Activated CD4-positive, alpha-beta T cell treated with anti-CD3 and anti-CD28 coated beads for 36 hours (primary cell): ENCODE data around the gene SPNS1. TPM values are rescaled to one million over a fixed set of nuclear protein-coding genes. Genes with fewer than 3 reads are reported as not detected.
"Not testable (repeated sequence)": the region's sequence is repeated elsewhere in the genome, so short reads cannot be mapped to it uniquely, and the experiment has no call there.

Source experiments
- ATAC-seq: fragments of 200-7000 bp; cut with Tn5 transposase; one replicate; pipeline ENCODE4 v1.10.0; 2021; ENCODE audit warnings: mild to moderate bottlenecking, moderate library complexity
- CTCF ChIA-PET: fragments of 350-600 bp; sonication (Branson Sonifier 250); formaldehyde crosslinking; loops from one replicate; lab custom pipeline; 2021; ENCODE audit warnings: antibody characterized with exemption; lab: Charles Lee
- POLR2A ChIA-PET: fragments of 350-600 bp; sonication (Branson Sonifier 250); formaldehyde crosslinking; loops from one replicate; lab custom pipeline; 2021; ENCODE audit warnings: antibody characterized with exemption, inconsistent platforms; lab: Charles Lee
- DNase-seq: peaks from one replicate; pipeline ENCODE4 v3.0.0-alpha.2; 2020
- H3K27ac Mint-ChIP-seq: one replicate; pipeline ENCODE4 v1.8.0; 2021; ENCODE audit warnings: mixed read lengths
- H3K27me3 Mint-ChIP-seq: one replicate; pipeline ENCODE4 v1.8.0; 2021; ENCODE audit warnings: mixed read lengths
- H3K36me3 Mint-ChIP-seq: one replicate; pipeline ENCODE4 v1.8.0; 2021; ENCODE audit warnings: low read depth, mixed read lengths
- H3K4me1 Mint-ChIP-seq: one replicate; pipeline ENCODE4 v1.8.0; 2021; ENCODE audit warnings: mixed read lengths
- H3K4me3 Mint-ChIP-seq: one replicate; pipeline ENCODE4 v1.8.0; 2021; ENCODE audit warnings: mild to moderate bottlenecking, moderate library complexity, mixed read lengths
- H3K9me3 Mint-ChIP-seq: one replicate; pipeline ENCODE4 v1.8.0; 2021; ENCODE audit warnings: low read depth, mixed read lengths
- intact Hi-C, 2 experiments: fragments of 100-400 bp; cut with DNase I in 1 of 2; cut with micrococcal nuclease in 1 of 2; formaldehyde crosslinking; loops; one replicate each; pipeline versions ENCODE4 v1.14.2 to v1.15.1; 2022 to 2024; cut with DNase I, micrococcal nuclease
- total RNA-seq, 2 experiments: library from RNA; stranded (reverse); gene quantifications; one replicate each; pipeline ENCODE4 v1.2.3, GENCODE V29; 2021

The SPNS1 gene
- total RNA-seq, 2 experiments from 2014 or later = 12.7 to 14.2 TPM

DNA sequence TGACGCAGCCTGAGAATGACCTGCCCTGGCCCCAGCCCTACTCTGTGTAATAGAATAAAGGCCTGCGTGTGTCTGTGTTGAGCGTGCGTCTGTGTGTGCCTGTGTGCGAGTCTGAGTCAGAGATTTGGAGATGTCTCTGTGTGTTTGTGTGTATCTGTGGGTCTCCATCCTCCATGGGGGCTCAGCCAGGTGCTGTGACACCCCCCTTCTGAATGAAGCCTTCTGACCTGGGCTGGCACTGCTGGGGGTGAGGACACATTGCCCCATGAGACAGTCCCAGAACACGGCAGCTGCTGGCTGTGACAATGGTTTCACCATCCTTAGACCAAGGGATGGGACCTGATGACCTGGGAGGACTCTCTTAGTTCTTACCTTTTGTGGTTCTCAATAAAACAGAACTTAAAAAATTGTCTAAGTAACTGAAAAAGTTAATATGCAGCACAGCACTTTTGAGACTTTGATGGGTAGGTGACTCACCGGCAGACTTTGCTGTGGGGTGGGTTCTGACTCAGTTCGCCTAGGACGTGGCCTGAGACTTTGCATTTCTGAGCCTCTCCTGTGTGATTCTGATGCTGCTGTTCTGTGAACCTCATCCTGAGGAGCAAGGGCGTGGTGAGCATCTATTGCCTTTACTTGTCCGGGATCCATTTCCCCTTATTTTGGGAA lies 15.9 kb downstream of the SPNS1 start:
- Mint-ChIP-seq H3K27me3 (no peaks in the 10 kb centered on the region), H3K4me1 (peaks cover 64% of the 10 kb centered on the region), H3K9me3 (peaks cover 6% of the 10 kb centered on the region), H3K36me3 (peaks cover 65% of the 10 kb centered on the region), H3K27ac (peak overlapping the region; percentile 97), H3K4me3 (peak overlapping the region; percentile 99)
- ATAC-seq = peak; percentile 84
- intact Hi-C loops = loop anchor here (1.0 to 2.0 kb wide), 6 partner anchors 16 to 39 kb away; partner anchors contain the start of gene SPNS1 (in 1 of the 2)
- ChIA-PET POLR2A (no interaction called here), CTCF (interaction anchor here (1.5 to 5.4 kb wide), 2 partner anchors 13 to 31 kb away, joined by 7 to 32 read pairs; no protein-coding TSS in a partner anchor)
- DNase-seq = peak; percentile 88

DNA sequence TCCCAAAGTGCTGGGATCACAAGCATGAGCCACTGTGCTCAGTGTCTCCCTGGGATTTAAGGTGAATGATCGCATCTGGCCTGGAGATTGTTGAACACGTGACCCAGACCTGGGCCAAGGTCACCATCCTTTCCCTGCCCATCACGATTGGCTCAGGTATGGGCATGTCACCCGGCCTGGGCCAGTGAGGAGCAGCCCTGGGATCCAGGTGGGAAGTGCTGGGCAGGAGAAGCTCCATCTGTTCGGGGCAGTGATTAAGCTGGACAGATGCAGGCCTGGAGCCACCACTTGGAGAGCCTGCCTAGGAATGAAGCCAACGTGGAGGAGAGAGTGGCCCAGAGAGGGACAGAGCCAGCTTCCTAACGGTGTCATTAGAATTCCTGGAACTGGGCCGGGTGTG lies 17.1 kb downstream of the SPNS1 start:
- ChIA-PET POLR2A (no interaction called here), CTCF (no interaction called here)
- Mint-ChIP-seq H3K36me3 (peaks cover 54% of the 10 kb centered on the region), H3K4me1 (peaks cover 64% of the 10 kb centered on the region), H3K27ac (peak overlapping the region; percentile 13), H3K27me3 (no peaks in the 10 kb centered on the region), H3K4me3 (no peak overlapping the region), H3K9me3 (peaks cover 6% of the 10 kb centered on the region)
- no peak for DNase-seq
- intact Hi-C loops = loop anchor here in 1 of 2 experiments (2.0 kb wide), 1 partner anchor 37 kb away; no protein-coding TSS in a partner anchor
- ATAC-seq = no peak

DNA sequence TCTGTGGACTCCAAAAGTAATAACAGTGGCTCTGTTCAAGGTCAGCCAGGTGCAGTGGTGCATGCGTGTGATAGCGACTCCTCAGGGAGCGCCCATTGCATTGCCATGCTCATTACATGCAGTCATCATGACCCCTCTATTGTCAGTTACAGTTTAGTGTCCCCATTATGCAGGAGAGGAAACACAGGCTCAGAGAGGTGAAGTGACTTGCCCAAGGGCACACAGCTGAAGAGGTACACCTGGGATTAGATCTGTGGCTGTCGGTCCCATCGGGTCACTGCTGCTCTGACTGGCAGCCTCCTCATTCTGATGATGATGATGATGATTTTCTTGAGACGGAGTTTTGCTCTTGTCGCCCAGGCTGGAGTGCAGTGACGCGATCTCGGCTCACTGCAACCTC lies 17.9 kb downstream of the SPNS1 start:
- intact Hi-C loops = no loop called here
- Mint-ChIP-seq H3K9me3 (peaks cover 1% of the 10 kb centered on the region), H3K4me1 (peaks cover 58% of the 10 kb centered on the region), H3K36me3 (peaks cover 48% of the 10 kb centered on the region), H3K4me3 (no peak overlapping the region), H3K27me3 (no peaks in the 10 kb centered on the region), H3K27ac (no peak overlapping the region)
- DNase-seq (no peak), ATAC-seq (no peak)
- POLR2A ChIA-PET = interaction anchor here (0.8 kb wide), 1 partner anchor 15 kb away, joined by 3 read pairs; no protein-coding TSS in a partner anchor
- CTCF ChIA-PET = no interaction called here

DNA sequence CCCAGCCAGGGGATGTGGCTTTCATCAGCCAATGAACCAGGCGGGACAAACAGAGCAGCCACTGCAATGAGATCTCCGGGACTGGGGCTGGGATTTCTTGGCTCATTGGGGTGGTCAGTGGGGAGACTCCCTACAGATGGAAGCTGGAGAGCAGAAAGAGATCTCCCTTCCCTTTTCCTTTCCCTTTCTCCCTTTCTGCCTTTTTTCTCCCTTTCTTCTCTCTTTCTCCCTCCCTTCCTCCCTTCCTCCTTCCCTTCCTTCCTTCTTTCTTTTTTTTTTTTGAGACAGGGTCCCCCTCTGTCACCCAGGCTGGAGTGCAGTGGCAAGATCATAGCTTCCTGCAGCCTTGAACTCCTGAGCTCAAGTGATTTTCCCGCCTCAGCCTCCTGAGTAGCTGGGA lies 24.3 kb downstream of the SPNS1 start:
- ATAC-seq (no peak), DNase-seq (no peak)
- H3K27me3 Mint-ChIP-seq = no peaks in the 10 kb centered on the region
- ChIA-PET POLR2A (interaction anchor here (0.8 kb wide), 1 partner anchor 22 kb away, joined by 3 read pairs; no protein-coding TSS in a partner anchor), CTCF (interaction anchor here (0.5 to 1.3 kb wide), 3 partner anchors 14 to 25 kb away, joined by 3 read pairs; no protein-coding TSS in a partner anchor)
- no peaks in the 10 kb centered on the region for H3K36me3 Mint-ChIP-seq
- no peak overlapping the region for H3K27ac Mint-ChIP-seq
- no peak overlapping the region for H3K4me3 Mint-ChIP-seq
- peaks cover 13% of the 10 kb centered on the region for H3K4me1 Mint-ChIP-seq
- no peaks in the 10 kb centered on the region for H3K9me3 Mint-ChIP-seq
- intact Hi-C loops = no loop called here

DNA sequence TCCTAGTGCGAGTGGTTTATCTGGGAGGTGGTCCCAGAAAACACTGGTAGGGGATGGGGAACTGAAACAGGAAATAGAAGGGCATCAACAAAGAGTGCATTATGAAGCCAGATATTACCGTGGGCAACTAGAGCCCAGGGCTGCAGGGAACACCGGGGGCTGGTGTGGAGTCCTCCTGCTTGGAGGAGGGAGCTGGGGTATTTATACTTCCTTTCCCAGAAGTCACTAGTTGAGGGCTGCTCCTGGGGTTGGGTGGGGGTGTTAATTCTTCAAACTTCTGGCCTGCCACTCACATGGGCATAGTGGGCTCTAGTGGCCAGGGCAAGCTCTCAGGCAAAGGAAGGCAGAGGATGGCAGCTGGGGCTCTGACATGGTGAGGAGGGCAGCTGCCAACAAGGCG lies 25.0 kb downstream of the SPNS1 start:
- POLR2A ChIA-PET = interaction anchor here (0.6 to 0.7 kb wide), 2 partner anchors 30 to 75 kb away, joined by 3 read pairs; no protein-coding TSS in a partner anchor
- Mint-ChIP-seq H3K36me3 (no peaks in the 10 kb centered on the region), H3K4me1 (peaks cover 11% of the 10 kb centered on the region), H3K27me3 (no peaks in the 10 kb centered on the region), H3K9me3 (no peaks in the 10 kb centered on the region), H3K4me3 (no peak overlapping the region), H3K27ac (no peak overlapping the region)
- ATAC-seq = no peak
- DNase-seq = no peak
- CTCF ChIA-PET = interaction anchor here (1.3 kb wide), 1 partner anchor 19 kb away, joined by 3 read pairs; no protein-coding TSS in a partner anchor
- intact Hi-C loops = no loop called here

DNA sequence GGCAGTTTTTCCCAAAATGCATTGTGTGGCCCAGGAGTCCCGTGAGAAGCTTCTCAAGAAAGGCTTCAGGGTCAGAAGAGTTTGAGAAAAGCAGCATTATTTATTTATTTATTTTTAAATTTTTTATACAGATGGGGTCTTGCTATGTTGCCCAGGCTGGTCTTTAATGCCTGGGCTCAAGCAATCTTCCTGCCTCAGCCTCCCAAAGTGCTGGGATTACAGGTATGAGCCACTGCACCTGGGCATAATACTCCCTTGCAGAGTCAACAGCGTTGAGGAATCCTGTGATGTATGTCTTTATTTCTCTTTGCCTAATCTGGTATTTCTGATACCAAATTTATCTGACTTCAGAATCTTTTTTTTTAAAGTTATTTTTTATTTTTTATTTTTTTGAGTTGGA lies 25.4 kb downstream of the SPNS1 start:
- H3K36me3 Mint-ChIP-seq = no peaks in the 10 kb centered on the region
- H3K4me3 Mint-ChIP-seq = no peak overlapping the region
- H3K4me1 Mint-ChIP-seq = peaks cover 14% of the 10 kb centered on the region
- H3K27me3 Mint-ChIP-seq = no peaks in the 10 kb centered on the region
- ChIA-PET CTCF (no interaction called here), POLR2A (interaction anchor here (0.6 to 0.7 kb wide), 2 partner anchors 29 to 75 kb away, joined by 3 read pairs; no protein-coding TSS in a partner anchor)
- intact Hi-C loops = no loop called here
- no peaks in the 10 kb centered on the region for H3K9me3 Mint-ChIP-seq
- DNase-seq (no peak), ATAC-seq (no peak)
- no peak overlapping the region for H3K27ac Mint-ChIP-seq

DNA sequence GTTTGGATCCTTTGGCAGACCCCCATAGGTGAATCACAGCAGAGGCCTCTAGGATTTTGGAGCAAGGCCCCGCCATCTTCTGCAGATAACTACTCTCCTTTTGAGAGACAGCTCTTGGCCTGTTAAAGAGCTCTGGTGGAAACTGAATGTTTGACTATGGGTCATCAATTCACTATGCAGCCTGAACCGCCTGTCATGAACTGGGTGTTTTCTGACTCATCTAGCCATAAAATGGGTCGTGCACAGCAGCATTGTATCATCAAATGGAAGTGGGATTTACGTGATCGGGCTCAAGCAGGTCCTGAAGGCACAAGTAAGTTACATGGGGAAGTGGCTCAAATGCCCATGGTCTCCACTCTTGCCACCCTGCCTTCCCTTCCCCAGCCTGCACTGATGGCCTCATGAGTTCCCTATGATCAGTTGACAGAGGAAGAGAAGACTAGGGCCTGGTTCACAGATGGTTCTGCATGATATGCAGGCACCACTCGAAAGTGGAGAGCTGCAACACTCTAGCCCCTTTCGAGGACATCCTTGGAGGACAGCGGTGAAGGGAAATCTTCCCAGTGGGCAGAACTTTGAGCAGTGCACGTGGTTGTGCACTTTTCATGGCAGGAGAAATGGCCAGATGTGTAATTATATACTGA lies 30.0 kb downstream of the SPNS1 start:
- DNase-seq, H3K36me3 Mint-ChIP-seq, H3K9me3 Mint-ChIP-seq, H3K27ac Mint-ChIP-seq, H3K4me3 Mint-ChIP-seq, ATAC-seq, intact Hi-C loops, H3K27me3 Mint-ChIP-seq: not testable (repeated sequence)
- ChIA-PET POLR2A (interaction anchor here (1.0 kb wide), 1 partner anchor 69 kb away, joined by 6 read pairs; no protein-coding TSS in a partner anchor), CTCF (interaction anchor here (0.9 kb wide), 1 partner anchor 13 kb away, joined by 3 read pairs; no protein-coding TSS in a partner anchor)
- peaks cover 41% of the 10 kb centered on the region for H3K4me1 Mint-ChIP-seq

DNA sequence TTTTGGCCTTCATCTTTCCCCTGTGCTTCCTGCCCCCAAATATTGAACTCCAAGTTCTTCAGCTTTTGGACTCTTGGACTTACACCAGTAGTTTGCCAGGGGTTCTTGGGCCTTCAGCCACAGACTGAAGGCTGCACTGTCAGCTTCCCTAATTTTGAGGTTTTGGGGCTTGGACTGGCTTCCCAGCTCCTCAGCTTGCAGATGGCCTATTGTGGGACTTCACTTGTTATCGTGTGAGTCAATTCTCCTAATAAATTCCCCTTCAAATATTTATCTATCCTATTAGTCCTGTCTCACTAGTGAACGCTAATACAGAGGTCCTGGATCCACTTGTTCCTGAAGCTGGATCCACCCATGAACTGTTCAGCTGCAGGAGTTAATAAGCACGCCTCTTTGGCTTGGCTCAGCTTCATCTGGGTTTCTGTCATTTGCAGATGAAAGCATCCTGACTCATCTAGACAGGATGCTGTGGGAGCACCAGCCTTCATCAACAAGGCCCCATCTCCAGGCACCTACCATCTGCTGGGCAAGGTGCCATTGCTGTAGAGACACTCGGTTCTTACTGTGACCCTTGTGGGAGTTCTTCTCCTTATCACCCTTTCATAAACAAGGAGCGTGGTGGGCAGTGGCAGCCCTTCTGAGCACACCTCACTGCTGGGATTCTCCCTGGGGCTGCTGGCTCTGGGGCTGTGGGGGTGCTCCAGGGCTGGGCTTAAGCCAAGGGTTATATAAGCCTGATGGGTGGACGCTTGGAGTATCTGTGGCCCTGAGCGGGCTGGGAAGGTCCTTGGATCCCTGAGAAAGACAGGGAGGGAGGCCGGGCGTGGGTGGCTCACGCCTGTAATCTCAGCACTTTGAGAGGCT lies 33.4 kb downstream of the SPNS1 start:
- Mint-ChIP-seq H3K27ac (peak overlapping the region; percentile 91), H3K27me3 (no peaks in the 10 kb centered on the region), H3K9me3 (no peaks in the 10 kb centered on the region), H3K4me3 (peak overlapping the region; percentile 33), H3K4me1 (peaks cover 63% of the 10 kb centered on the region), H3K36me3 (no peaks in the 10 kb centered on the region)
- POLR2A ChIA-PET = interaction anchor here (0.6 to 2.4 kb wide), 5 partner anchors 13 to 180 kb away, joined by 3 to 12 read pairs (median 3); no protein-coding TSS in a partner anchor
- peak; percentile 89 for DNase-seq
- CTCF ChIA-PET = interaction anchor here (0.8 to 1.0 kb wide), 3 partner anchors 11 to 27 kb away, joined by 3 read pairs; no protein-coding TSS in a partner anchor
- intact Hi-C loops = loop anchor here (1.0 to 2.0 kb wide), 4 partner anchors 13 to 819 kb away; no protein-coding TSS in a partner anchor
- ATAC-seq = peak; percentile 91

DNA sequence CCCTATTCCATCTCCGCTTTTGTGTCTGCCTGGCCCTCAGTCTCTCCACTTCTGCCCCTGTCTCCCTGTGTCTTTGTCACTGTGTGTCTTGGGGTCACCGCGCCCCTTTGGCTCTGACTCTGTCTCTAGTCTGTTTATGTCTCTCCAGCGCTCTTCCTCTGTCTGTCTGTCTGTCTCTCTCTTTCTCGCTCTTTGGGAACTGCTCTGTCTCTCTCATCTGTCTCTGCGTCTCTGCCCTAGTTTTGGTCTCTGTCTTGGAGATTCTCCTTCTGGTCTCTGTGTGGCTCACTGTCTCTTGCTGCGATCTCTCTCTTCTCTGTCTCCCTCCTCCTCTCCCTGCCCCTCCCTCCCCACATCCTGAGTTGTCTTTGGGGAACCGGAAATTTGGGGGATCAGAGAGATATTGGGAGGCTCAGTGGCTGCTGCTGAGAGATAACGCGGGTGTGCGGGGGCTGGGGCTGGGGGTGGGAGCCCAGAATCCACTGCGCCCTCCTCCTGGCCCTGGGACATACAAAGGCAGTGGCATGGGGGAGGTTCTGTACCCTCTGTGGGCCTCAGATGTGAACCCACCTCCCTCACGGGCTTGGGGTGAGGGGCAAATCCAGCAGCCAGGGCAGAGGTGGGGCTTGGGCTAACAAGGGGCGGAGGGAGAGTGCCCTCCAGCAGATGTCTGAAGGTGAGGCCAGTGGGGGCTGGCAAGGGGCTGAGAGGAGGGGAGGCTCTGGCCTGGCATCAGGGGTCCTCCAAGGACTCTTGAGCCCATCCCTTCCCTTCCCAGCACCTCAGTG lies 34.7 kb downstream of the SPNS1 start:
- Mint-ChIP-seq H3K36me3 (no peaks in the 10 kb centered on the region), H3K27me3 (no peaks in the 10 kb centered on the region), H3K9me3 (no peaks in the 10 kb centered on the region), H3K4me3 (peak overlapping the region; percentile 47), H3K27ac (peak overlapping the region; percentile 91), H3K4me1 (peaks cover 75% of the 10 kb centered on the region)
- ChIA-PET POLR2A (interaction anchor here (1.9 kb wide), 1 partner anchor 12 kb away, joined by 11 read pairs; no protein-coding TSS in a partner anchor), CTCF (interaction anchor here (1.1 to 2.8 kb wide), 2 partner anchors 12 to 17 kb away, joined by 3 to 17 read pairs; no protein-coding TSS in a partner anchor)
- DNase-seq (peak; percentile 73), ATAC-seq (peak; percentile 11)
- intact Hi-C loops = loop anchor here (2.0 kb wide), 2 partner anchors 20 to 818 kb away; no protein-coding TSS in a partner anchor

DNA sequence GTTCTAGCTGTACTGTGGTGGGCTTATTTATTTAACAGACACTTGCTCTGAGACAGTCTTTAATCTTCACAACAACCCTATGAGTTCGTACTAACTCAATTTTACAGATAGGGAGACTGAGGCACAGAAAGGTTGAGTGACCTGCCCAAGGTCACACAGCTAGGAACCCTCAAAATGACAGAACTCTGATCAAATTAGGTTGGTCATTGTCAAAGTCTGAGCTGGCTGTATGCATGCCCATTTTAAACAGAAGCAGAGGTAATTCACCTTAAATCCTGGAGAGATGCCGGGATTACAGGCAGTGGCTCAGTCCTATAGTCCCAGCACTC lies 35.2 kb downstream of the SPNS1 start:
- H3K27me3 Mint-ChIP-seq = no peaks in the 10 kb centered on the region
- intact Hi-C loops = loop anchor here (2.0 kb wide), 2 partner anchors 19 to 817 kb away; no protein-coding TSS in a partner anchor
- ATAC-seq (no peak), DNase-seq (no peak)
- H3K4me3 Mint-ChIP-seq = no peak overlapping the region
- peaks cover 4% of the 10 kb centered on the region for H3K36me3 Mint-ChIP-seq
- CTCF ChIA-PET = interaction anchor here (1.1 to 2.8 kb wide), 3 partner anchors 11 to 21 kb away, joined by 3 to 17 read pairs (median 4); no protein-coding TSS in a partner anchor
- POLR2A ChIA-PET = interaction anchor here (0.7 to 1.9 kb wide), 2 partner anchors 11 to 386 kb away, joined by 5 to 11 read pairs; no protein-coding TSS in a partner anchor
- peaks cover 75% of the 10 kb centered on the region for H3K4me1 Mint-ChIP-seq
- H3K9me3 Mint-ChIP-seq = no peaks in the 10 kb centered on the region
- H3K27ac Mint-ChIP-seq = peak overlapping the region; percentile 91
